HG02678 (cell line): ENCODE results near the gene DEF6.
"Not testable (repeated sequence)": the region's sequence is repeated elsewhere in the genome, so short reads cannot be mapped to it uniquely, and the experiment has no call there.

Source experiments
- ATAC-seq: cut with Tn5 transposase; IDR thresholded peaks from one replicate; pipeline ENCODE4 v1.9.1; 2021; ENCODE audit warnings: mild to moderate bottlenecking, moderate library complexity; ENCODE audit not compliant: unreplicated experiment

DEF6 gene

DNA sequence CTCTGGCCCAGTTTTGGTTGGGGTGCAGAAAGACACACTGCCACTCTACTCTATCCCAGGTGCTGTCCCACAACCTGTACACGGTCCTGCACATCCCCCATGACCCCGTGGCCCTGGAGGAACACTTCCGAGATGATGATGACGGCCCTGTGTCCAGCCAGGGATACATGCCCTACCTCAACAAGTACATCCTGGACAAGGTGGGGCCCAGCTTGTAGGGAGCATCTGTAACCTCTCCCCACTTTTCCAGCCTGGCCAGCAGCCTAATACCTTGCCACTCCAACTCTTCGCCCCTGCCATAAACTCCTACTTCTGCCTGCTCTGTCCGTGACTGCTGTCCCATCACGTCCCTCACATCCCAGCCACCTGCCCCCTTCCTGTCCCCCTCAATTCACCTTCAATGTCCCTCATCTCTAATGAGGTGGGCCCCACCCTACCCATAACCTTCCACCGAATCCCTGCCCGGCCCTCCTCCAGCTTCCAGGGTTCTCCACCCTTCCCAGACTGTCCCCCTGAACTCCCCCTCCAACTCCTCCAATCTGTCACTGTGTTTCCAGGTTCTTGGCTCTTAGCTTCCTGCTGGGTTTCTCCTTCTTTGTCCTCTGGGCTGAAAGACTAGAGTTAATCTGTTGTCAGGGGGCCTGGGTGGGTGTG, 12.1 kb downstream of the DEF6 start:
- no peak for ATAC-seq

DNA sequence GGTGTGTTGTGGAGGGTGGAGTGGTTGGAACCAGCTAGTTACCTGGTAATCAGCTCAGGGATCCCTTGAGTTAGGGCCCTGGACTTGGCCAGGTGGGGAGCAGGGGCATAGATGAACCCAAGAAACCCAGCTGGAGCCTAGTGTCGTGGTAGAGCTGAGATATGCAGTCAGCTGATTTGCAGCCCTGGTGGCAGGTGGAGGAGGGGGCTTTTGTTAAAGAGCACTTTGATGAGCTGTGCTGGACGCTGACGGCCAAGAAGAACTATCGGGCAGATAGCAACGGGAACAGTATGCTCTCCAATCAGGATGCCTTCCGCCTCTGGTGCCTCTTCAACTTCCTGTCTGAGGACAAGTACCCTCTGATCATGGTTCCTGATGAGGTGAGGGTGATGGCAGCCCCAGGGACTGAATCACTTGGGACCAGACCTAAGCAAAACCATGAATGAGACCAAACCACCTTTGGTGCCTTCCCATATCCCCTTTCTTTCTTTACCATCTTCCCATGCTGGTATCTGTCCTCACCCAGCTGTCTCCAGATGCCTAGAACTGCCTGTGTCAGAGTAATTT, 12.7 kb downstream of the DEF6 start:
- ATAC-seq: no peak

- ATAC-seq: no peak
These were observed 13.9 kb downstream of the DEF6 start for GRCh38 chr6:35311390-35312075.

GRCh38 chr6:35312076-35312800, 14.6 kb downstream of the DEF6 start:
- no peak for ATAC-seq

DNA sequence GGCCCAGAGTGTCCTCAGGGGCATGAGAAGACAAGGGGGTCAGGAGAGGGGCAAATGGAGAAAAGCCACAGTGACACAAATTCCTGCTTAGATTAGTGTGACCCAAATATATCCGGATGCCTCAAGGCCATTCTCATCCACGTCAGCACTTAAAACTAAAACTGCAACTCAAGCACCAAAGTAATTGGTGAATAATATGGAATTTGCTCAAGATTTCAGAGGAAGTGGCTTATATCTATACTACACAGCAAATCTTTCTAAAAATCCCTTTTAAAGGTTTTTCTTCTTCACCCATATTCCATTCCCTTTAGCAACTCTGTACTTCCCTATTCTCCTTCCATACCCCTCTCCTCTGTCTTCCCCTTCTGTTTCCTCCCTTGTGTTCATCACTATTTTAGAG, 15.2 kb downstream of the DEF6 start:
- ATAC-seq: no peak

- ATAC-seq: no peak
These were observed 20.0 kb downstream of the DEF6 start for GRCh38 chr6:35317483-35318195.

GRCh38 chr6:35318196-35319171, 20.9 kb downstream of the DEF6 start:
- no peak for ATAC-seq

DNA sequence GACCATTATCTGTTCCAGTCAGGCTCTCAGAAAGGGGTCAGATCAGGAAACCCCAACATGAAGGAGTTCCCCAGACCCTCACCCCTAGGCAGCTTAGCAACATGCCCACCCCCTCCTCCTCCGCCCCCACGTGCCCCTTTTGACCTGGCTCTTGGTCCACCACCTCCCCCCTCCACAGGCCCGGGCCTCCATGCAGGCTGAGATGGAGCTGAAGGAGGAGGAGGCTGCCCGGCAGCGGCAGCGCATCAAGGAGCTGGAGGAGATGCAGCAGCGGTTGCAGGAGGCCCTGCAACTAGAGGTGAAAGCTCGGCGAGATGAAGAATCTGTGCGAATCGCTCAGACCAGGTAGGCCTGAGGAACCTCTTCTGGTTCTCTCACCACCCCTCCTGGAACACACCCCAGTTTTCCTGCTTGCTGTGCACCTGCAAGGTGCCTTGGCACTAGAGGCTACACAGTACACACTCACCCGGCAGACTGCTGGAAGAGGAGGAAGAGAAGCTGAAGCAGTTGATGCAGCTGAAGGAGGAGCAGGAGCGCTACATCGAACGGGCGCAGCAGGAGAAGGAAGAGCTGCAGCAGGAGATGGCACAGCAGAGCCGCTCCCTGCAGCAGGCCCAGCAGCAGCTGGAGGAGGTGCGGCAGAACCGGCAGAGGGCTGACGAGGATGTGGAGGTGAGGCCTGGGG, 21.9 kb downstream of the DEF6 start:
- no peak for ATAC-seq

GRCh38 chr6:35320031-35320410, 22.4 kb downstream of the DEF6 start:
- no peak for ATAC-seq

DNA sequence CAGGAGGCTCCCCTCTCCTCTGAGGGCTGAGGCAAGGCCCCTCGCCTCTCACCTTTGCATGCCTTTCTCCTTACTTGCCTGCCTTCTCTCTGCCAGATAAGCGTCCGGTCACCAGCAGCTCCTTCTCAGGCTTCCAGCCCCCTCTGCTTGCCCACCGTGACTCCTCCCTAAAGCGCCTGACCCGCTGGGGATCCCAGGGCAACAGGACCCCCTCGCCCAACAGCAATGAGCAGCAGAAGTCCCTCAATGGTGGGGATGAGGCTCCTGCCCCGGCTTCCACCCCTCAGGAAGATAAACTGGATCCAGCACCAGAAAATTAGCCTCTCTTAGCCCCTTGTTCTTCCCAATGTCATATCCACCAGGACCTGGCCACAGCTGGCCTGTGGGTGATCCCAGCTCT, 23.5 kb downstream of the DEF6 start:
- ATAC-seq: no peak

DNA sequence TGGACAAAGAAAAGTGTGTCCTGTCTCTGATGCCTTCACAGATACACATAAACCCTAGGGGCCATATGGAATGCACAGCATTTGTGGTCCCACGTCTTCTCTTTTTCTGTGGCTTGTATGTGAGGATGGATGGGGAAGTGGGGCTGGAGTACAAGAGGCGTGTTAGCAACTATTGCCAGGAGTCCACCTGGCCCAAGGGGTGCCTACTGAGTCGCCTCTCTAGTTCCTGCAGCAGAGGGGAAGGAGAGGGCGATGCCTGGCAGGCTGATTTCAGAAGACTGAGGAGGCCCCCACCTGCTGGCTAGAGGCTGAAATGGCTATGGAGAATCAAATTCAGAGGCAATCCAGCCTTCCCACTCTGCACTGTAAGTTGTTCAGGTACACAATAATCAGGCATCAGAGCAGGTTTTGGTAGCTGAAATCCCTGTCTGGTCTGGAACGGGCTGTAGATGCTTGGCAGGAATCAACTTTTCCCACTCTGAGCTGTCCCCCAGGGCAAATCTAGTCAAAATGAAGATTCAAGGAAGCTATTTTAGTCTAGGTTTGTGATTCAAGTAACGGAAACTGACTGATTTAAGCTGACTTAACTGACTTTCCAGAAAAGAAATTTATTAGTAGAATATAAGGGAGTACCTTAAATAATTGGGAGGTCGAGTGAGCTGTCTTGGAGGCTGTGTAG, 29.9 kb downstream of the DEF6 start:
- peak; percentile 62 for ATAC-seq

DNA sequence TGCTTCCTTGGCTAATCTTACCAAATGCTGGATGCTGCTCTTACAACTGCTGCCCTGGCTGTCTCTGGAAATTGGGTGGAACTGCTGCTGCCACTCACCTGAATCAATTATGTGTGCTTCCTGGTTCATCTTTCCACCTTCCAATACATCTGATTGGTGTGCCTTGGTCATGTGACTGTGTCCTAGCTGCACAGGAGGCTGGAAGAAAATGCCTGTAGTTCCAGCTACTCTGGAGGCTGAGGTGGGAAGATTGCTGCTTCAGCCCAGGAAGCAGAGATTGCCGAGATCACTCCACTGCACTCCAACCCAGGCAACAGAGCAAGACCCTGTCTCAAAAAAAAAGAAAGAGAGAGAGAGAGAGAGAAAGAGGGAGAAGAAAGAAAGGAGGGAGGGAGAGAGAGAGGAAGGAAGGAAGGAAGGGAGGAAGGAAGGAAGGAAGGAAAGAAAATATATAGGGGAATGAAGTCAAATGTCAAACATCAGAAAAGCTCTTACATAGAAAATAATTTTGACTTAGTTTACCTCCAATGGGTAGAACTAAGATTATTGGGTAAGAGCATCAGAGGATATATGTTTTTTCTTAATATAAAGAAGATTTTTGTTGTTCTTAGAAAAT, 30.6 kb downstream of the DEF6 start:
- no peak for ATAC-seq

DNA sequence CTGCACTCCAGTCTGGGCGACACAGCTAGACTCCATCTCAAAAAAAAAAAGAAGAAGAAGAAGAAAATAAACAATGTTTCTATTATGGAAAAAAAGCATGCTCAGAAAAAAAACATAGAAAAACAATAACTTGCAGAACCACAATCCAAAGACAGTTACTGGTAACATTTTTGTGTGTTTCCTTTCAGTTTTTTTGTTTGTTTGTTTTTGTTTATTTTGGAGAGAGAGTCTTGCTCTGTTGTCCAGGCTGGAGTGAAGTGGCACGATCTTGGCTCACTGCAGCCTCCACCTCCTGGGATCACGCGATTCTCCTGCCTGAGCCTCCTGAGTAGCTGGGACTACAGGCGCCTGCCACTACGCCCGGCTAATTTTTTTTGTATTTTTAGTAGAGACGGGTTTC, 31.3 kb downstream of the DEF6 start:
- not testable (repeated sequence) for ATAC-seq

DNA sequence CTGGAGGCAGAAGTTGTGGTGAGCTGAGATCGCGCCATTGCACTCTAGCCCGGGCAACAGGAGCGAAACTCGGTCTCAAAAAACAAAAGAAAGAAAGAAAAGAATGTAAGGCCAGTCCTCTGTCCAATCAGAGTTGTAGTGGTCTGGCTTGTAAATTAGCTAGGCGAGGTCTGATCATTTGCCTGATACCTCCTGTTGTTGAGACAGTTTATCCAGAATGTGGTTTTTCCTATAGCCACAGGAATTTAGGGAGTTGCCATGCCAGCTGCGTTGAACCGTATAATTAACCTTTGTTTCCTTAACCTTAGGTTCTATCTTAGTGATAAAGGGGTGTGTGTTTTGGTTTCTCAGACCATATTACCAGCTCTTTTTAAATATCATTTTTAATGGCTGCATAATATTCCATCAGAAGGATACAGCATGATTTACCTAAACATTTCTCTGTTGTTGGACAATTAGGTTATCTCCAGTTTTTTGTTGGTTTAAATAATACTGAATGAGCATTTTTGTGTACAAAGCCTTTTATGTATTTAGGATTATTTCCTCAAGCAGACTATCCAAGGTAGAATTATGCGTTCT, 33.0 kb downstream of the DEF6 start:
- no peak for ATAC-seq

GRCh38 chr6:35332074-35332887, 34.7 kb downstream of the DEF6 start:
- ATAC-seq: not testable (repeated sequence)

DNA sequence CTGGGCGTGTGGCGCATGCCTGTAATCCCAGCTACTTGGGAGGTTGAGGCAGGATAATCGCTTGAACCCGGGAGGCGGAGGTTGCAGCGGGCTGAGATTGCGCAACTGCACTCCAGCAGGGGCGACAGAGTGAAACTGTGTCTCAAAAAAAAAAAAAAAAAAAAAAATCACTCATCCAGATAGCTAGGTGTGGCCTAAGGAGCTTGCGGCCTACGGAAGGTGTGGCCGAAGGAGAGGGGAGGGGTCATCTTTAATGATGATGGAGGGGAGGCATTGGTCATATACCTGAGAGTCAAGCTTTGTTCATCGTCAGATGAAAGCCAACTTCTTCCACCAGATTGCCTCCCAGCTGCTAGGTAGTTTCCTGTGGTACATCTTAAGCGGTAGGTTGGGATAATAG, 43.9 kb downstream of the DEF6 start:
- ATAC-seq: no peak
